ENCODE results near the gene PPP1R18. TPM values are rescaled to one million over a fixed set of nuclear protein-coding genes. Genes with fewer than 3 reads are reported as not detected.
A peak's percentile ranks its signal among the peaks of the same experiment; 100 is the strongest.
"Not testable (repeated sequence)": the region's sequence is repeated elsewhere in the genome, so short reads cannot be mapped to it uniquely, and the experiment has no call there.

The PPP1R18 gene, protein sequence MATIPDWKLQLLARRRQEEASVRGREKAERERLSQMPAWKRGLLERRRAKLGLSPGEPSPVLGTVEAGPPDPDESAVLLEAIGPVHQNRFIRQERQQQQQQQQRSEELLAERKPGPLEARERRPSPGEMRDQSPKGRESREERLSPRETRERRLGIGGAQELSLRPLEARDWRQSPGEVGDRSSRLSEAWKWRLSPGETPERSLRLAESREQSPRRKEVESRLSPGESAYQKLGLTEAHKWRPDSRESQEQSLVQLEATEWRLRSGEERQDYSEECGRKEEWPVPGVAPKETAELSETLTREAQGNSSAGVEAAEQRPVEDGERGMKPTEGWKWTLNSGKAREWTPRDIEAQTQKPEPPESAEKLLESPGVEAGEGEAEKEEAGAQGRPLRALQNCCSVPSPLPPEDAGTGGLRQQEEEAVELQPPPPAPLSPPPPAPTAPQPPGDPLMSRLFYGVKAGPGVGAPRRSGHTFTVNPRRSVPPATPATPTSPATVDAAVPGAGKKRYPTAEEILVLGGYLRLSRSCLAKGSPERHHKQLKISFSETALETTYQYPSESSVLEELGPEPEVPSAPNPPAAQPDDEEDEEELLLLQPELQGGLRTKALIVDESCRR
- 25.2 and 37.4 TPM in 2 replicates for total RNA-seq

- peak in 1 of 2 donors; percentile 74 for DNase-seq (ENCODE audit: low read depth in 2 of 2)
These were observed at the start of gene PPP1R18 for GRCh38 chr6:30686009-30686907. Gene PPP1R18 (minus strand): TSS chr6:30686645. CDS start chr6:30686018, 627 bp downstream.

DNA sequence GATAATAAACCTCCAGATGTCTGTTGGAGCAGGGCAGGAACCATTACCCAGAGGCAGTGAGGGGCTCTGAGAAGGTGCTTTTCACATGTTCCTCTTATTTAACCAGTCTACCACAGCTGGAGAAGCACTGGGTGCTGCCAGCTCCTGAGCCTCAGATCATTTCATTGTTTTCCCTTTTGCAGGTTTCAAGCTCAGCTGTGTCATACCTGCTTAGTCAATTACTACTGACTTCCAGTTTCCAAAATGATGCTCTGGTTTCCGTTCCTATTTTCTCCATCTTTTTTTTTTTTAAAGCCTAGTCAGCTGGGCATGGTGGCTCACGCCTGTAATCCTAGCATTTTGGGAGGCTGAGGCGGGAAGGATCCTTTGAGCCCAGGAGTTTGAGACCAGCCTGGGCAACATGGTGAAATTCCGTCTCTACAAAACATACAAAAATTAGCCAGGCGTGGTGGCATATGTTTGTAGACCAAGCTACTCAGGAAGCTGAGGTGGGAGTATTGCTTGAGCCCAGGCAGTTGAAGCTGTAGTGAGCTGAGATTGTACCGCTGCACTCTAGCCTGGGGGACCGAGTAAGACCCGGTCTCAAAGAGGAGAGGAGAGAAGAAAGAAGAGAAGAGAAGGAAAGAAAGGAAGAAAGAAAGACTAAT is 49.3 kb upstream of the PPP1R18 start:
- DNase-seq (ENCODE audit: low read depth in 2 of 2): no peak

GRCh38 chr6:30732237-30732943 is 45.9 kb upstream of the PPP1R18 start:
- no peak for DNase-seq (ENCODE audit: low read depth in 2 of 2)

GRCh38 chr6:30730601-30731435 is 44.4 kb upstream of the PPP1R18 start:
- peak in 1 of 2 donors; percentile 86 for DNase-seq (ENCODE audit: low read depth in 2 of 2)

DNA sequence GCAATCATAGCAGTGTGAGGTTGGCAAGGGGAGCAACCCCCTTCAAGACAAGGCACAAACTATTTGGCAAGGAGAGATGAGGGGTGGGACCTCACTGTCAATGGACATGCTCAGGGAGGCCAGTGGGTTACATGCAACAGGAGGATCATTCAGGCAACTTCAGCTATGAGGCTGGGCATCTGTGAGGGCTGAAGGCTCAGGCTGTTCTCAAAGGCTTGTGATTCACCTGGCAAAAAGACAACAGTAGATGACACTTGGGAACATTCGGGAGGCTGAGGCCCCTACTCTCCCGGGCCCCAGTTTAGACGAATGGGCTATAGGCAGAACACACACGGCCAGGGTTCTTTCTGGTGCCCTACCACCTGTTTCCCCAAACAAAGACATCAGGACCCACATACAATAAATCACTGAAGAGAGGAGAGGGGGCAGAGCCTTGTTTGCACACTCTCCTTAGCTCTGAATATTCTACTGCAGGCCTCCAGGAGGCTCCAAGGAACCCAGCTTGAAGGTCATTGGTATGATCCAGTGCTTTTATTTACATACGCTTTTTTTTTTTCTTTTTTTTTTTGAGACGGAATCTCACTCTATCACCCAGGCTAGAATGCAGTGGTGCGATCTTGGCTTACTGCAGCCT is 41.6 kb upstream of the PPP1R18 start:
- DNase-seq (ENCODE audit: low read depth in 2 of 2): peak in 1 of 2 donors; percentile 40

DNA sequence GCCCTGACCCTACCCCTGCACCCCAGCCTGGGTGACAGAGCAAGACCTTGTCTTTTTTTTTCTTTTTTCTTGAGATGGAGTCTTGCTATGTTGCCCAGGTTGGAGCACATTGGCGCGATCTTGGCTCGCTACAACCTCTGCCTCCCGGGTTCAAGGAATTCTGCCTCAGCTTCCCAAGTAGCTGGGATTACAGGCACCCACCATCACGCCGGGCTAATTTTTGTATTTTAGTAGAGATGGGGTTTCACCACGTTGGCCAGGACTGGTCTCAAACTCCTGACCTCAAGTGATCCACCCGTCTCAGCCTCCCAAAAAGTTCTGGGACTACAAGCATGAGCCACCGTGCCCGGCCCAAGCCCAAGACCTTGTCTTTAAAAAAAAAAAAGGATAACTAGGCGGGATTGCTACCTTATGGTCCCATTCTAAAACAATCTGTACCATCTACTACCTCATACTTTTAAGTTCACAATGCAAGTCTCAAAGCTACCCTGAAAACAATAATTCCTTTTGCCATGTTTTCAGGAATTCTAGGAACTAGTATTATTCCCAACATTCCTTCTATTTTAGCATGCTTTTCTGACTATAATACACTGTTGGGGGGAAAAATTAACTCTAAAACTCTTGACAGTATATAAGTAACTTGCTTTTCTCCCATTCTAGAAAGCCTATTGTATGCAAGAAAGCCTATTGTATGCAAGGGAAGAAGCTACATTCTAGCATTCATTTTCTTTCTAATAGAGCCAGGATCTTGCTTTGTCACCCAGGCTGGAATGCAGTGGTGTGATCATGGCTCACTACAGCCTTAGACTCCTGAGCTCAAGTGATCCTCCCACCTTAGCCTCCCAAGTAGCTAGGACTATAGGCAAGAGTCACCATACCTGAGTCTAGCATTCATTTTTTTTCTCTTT is 40.3 kb upstream of the PPP1R18 start:
- no peak for DNase-seq (ENCODE audit: low read depth in 2 of 2)

DNA sequence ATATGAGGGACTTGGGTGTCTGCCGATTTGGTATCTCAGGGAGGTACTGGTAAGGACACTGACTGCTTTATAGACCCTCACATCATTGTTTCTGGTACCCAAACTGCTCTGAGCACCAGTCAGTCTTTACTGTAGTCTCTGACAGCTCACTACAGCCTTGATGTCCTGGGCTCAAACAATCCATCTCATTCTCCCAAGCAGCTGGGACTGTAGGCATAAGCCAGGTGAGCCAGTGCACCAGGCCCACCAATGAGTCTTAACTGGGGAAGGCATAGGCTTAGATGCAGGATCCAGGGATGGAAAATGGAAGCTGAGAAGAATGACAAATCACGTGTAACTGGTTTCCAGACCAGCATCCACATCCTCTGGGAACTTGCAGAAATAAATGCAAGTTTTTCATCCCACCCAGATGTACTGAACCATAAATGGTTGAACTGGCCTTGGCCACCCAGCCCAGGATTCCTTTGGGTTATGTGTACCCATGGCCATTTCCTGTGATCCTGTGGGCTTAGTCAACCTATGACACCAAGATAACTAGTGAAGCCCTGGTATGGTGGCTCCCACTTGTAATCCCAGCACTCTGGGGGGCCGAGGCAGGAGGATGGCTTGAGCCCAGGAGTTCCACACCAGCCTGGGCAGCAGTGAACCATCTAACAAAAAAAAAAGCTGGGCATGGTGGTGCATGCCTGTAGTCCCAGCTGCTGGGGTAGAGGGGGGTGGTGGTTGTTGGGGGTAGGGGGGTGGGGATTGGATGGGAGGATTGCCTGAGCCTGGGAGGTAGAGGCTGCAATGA is 39.5 kb upstream of the PPP1R18 start:
- peak in 1 of 2 donors; percentile 25 for DNase-seq (ENCODE audit: low read depth in 2 of 2)

- DNase-seq (ENCODE audit: low read depth in 2 of 2): no peak
These were observed 38.6 kb upstream of the PPP1R18 start for GRCh38 chr6:30724906-30725667.

GRCh38 chr6:30723843-30724741 is 37.6 kb upstream of the PPP1R18 start:
- DNase-seq (ENCODE audit: low read depth in 2 of 2): not testable (repeated sequence)

- not testable (repeated sequence) for DNase-seq (ENCODE audit: low read depth in 2 of 2)
These were observed 36.9 kb upstream of the PPP1R18 start for GRCh38 chr6:30723159-30723842.

DNA sequence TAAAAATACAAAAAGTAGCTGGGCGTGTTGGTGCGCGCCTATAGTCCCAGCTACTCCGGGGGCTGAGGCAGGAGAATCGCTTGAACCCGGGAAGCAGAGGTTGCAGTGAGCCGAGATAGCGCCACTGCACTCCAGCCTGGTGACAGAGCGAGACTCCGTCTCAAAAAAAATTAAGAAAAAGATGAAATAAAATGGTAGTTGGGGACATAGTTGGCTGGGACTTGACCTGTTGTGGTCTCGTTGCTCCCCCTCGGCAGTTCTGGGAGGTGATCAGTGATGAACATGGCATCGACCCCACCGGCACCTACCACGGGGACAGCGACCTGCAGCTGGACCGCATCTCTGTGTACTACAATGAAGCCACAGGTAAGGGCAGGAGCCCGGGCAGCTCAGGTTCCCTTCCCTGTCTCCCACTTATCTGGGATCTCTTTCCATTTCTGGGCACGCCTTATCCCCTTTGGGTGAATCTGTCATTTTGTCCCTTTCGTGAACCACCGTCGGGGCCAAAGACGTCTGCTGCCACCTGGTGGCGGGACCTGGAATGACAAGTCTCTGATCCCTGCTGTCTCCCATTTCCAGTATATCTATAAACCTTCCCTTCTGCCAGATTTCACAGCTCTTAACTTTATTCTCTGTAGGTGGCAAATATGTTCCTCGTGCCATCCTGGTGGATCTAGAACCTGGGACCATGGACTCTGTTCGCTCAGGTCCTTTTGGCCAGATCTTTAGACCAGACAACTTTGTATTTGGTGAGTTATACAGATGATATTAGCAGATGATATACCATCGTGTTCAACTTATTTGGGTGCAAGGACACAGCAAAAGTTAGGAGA is 36.1 kb upstream of the PPP1R18 start:
- peak; percentile 67 to 82 for DNase-seq (ENCODE audit: low read depth in 2 of 2)

GRCh38 chr6:30722025-30722279 is 35.5 kb upstream of the PPP1R18 start:
- not testable (repeated sequence) for DNase-seq (ENCODE audit: low read depth in 2 of 2)

- DNase-seq (ENCODE audit: low read depth in 2 of 2): peak; percentile 78 to 93
These were observed 35.0 kb upstream of the PPP1R18 start for GRCh38 chr6:30721198-30722024.
